Vagina (tissue), 2 donors: ENCODE measurements around the gene KRTAP1-4.

ENCODE experiments used
- CTCF ChIP-seq, 3 experiments: fragments of 450-650 bp in 2 of 3; fragments of 200-600 bp in 1 of 3; sonication (generic) in 1 of 3; IDR thresholded peaks; one replicate each; pipeline ENCODE4 v1.5.1; 2017 to 2019; ENCODE audit warnings: antibody characterized with exemption in 3 of 3, mild to moderate bottlenecking in 2 of 3, moderate library complexity in 2 of 3
- POLR2AphosphoS5 ChIP-seq, 2 donors: sonication (generic); formaldehyde crosslinking; IDR thresholded peaks; one replicate each; pipeline ENCODE4 v1.9.0; 2017; ENCODE audit warnings: antibody characterized with exemption in 2 of 2, mild to moderate bottlenecking in 2 of 2, low read depth in 1 of 2; ENCODE audit not compliant: insufficient read depth in 1 of 2

- TF ChIP-seq CTCF (IDR thresholded peaks at IDR 0.05) = no peak
- TF ChIP-seq POLR2AphosphoS5 (IDR thresholded peaks at IDR 0.05; ENCODE audit: insufficient read depth in 1 of 2, low read depth in 1 of 2) = no peak
These were observed 36.2 kb downstream of the KRTAP1-4 start, which contains the start of gene KRTAP3-3 for GRCh38 chr17:40993839-40994238.
